ENCODE measurements around the gene LAMA2.

DNA sequence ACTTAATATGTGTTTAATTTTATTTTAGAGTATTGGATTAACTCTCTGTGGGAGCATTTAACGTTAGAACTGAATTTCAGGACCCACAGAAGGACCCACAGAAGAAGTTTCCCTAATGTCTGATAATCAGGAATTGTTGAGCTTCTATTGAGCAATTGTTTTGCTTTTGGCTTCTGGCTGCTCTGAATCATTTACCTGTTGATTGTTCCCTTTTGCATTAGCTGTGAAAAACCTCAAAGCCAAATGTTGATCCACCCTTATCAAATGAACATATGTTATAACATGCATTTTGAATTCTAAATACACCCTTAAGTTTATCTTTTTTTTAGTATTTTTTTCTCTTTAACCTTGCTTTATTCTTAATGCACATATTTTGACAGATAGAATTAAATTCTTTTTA, 393.5 kb downstream of the LAMA2 start:
- TF ChIP-seq POLR2A (IDR thresholded peaks at IDR 0.05) (no peak), CTCF (IDR thresholded peaks at IDR 0.05) (no peak)

Measured in breast epithelium (tissue), 3 donors.